ENCODE data around the gene ETFRF1. TPM values are rescaled to one million over a fixed set of nuclear protein-coding genes. Genes with fewer than 3 reads are reported as not detected.
A peak's percentile ranks its signal among the peaks of the same experiment; 100 is the strongest.

Gene ETFRF1
- total and polyA plus RNA-seq, 2 of the 8 experiments (the other 6 are each of a cell fraction or from before 2014, with no cell fraction given) = 4.3 to 7.7 TPM

DNA sequence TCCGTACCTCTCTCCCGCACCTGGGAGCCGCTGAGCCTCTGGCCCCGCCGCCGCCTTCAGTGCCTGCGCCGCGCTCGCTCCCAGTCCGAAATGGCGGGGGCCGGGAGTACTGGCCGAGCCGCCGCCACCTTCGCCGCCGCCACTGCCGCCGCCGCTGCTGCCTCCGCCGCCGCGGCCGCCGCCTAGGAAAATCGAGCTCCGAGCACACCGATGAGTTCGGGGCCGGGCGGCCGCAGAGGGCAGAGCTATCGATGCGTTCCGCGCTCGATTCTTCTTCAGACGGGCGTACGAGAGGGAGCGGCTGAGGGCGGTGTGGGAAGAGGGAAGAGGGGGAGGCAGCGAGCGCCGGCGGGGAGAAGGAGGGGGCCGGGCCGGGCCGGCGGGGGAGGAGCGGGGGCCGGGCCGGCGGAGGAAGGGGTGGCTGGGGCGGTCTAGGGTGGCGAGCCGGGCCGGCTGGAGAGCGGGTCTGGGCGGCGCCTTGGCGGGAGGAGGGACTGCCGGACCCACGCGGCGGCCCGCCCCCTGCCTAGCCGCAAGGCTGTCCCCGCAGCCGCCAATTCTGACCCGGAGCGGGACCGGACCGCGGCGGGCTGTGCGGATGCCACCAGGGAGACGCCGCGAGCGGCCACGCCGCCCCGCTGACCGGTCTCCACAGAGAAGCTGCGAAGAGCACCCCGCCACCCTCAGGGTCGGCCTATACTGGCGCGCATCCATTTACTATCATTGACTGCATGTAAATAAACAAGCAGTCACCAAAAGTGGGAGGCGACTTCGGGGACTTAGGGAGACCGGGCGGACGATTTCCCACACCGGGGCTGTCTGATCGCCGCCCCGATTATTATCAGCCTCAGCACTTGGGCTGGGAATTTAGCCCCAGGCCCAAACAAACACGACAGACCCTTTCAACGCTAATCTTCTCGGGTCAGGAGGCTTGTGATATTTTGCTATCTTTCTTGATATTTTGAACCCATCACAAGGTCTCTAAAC is 56.0 kb downstream of the ETFRF1 start, which contains the start of gene KRAS:
Gene KRAS, minus strand, starts transcription at position 186 of the 987 bp plus-strand sequence.
- peak within 1 kb of the TSS; percentile 93 for H2BK5ac ChIP-seq (ENCODE audit: low read depth, low read length)
- no peak for FAIRE-seq
- peaks cover 0 to 5% (median 4%) of the 10 kb centered on the region in 4 experiments; a peak in 4 of 7 replicates for H3K4me1 ChIP-seq (replicated peaks in 1 of 4; ENCODE audit: control insufficient read depth in 3 of 4, insufficient read depth in 4 of 4, low read length in 3 of 4)
- no peaks in the 10 kb centered on the region for H3K27me3 ChIP-seq (replicated peaks in 1 of 4; ENCODE audit: control insufficient read depth in 3 of 4, extremely low read depth in 1 of 4, insufficient read depth in 3 of 4, low read length in 3 of 4)
- H2BK12ac ChIP-seq (ENCODE audit: low read depth, low read length) = peak within 1 kb of the TSS; percentile 82; the same call in 1 of the 2 replicates
- no peak within 1 kb of the TSS for H3K14ac ChIP-seq (ENCODE audit: insufficient read length)
- peaks cover 5% of the 10 kb centered on the region; the same call in 1 of the 2 replicates for H3K23me2 ChIP-seq (ENCODE audit: low read depth, low read length)
- no peak within 1 kb of the TSS for H3K56ac ChIP-seq (replicated peaks; ENCODE audit: insufficient read length, low read depth, low read length)
- H4K20me1 ChIP-seq (replicated peaks in 1 of 2; ENCODE audit: control insufficient read depth in 1 of 2, insufficient read depth in 2 of 2, low read length in 2 of 2) = peaks cover 5 to 6% of the 10 kb centered on the region in 2 experiments
- H4K91ac ChIP-seq (replicated peaks; ENCODE audit: insufficient read length, low read length) = no peak within 1 kb of the TSS
- peak within 1 kb of the TSS; percentile 53 for H3K27ac ChIP-seq (ENCODE audit: low read depth, low read length)
- peak within 1 kb of the TSS; percentile 63 for H2AFZ ChIP-seq (ENCODE audit: low read length)
- no peaks in the 10 kb centered on the region for H3K9me3 ChIP-seq (ENCODE audit: insufficient read depth in 2 of 2, low read depth in 1 of 2, low read length in 1 of 2)
- DNase-seq (ENCODE audit: low read depth in 1 of 2, low spot score in 2 of 2) = peak; percentile 82 to 89
- peaks cover 7 to 40% of the 10 kb centered on the region in 2 experiments for H3K79me2 ChIP-seq (ENCODE audit: control insufficient read depth in 1 of 2, insufficient read depth in 2 of 2, low read length in 2 of 2)
- WGBS, 2 experiments (ENCODE audit: extremely low coverage in 1 of 2, insufficient coverage in 1 of 2, insufficient read length in 1 of 2, insufficient replicate concordance in 2 of 2, low coverage in 1 of 2, low lambda C conversion rate in 2 of 2, missing lambda C conversion rate in 1 of 2) = 0% methylated on average over 63 of the region's 105 CpGs; no CpG with 5 or more reads in 1 of the 2 experiments
- ChIA-PET CTCF (ENCODE audit: partially characterized antibody) (no interaction called here), POLR2A (ENCODE audit: partially characterized antibody) (interaction anchor here (0.9 to 1.8 kb wide), 4 partner anchors 10 to 60 kb away, joined by 3 to 12 read pairs (median 6); partner anchors contain the start of genes DNAI7 and ETFRF1)
- peaks cover 0 to 3% (median 0%) of the 10 kb centered on the region in 4 experiments; a peak in 1 of 8 replicates for H3K36me3 ChIP-seq (ENCODE audit: control insufficient read depth in 2 of 4, insufficient read depth in 4 of 4, low read length in 3 of 4)
- H3K9ac ChIP-seq (replicated peaks in 1 of 4; ENCODE audit: extremely low read depth in 1 of 4, low read depth in 3 of 4, low read length in 3 of 4) = peak within 1 kb of the TSS; percentile 66 to 95 (median 82)
- H3K4ac ChIP-seq (replicated peaks; ENCODE audit: insufficient read length, low read depth, low read length) = peak within 1 kb of the TSS; percentile 90
- H2BK15ac ChIP-seq (ENCODE audit: low read length) = no peak within 1 kb of the TSS
- H3K4me2 ChIP-seq (ENCODE audit: insufficient read depth in 1 of 2, low read depth in 2 of 2, low read length in 2 of 2) = peak within 1 kb of the TSS; percentile 79 to 80
- H3K4me3 ChIP-seq (ENCODE audit: extremely low read depth in 1 of 4, insufficient read depth in 2 of 4, low read depth in 3 of 4, low read length in 4 of 4) = peak within 1 kb of the TSS; percentile 77 to 91 (median 84)
- H4K5ac ChIP-seq (ENCODE audit: insufficient read length, low read depth, low read length) = peak within 1 kb of the TSS; percentile 78
- no peaks in the 10 kb centered on the region; the same call in 1 of the 2 replicates for H3K79me1 ChIP-seq (ENCODE audit: low read depth, low read length)
- peak within 1 kb of the TSS; percentile 85; the same call in 1 of the 2 replicates for H3K18ac ChIP-seq (ENCODE audit: extremely low read depth, low read length)
- H2BK120ac ChIP-seq (replicated peaks; ENCODE audit: low read depth, low read length) = no peak within 1 kb of the TSS
- peak within 1 kb of the TSS; percentile 84 for H4K8ac ChIP-seq (ENCODE audit: extremely low read depth, insufficient read depth, low read length)
- no peak within 1 kb of the TSS for H2BK20ac ChIP-seq (ENCODE audit: low read length)
- H3K23ac ChIP-seq (ENCODE audit: insufficient read length) = no peak within 1 kb of the TSS
- peak within 1 kb of the TSS; percentile 47 for H2AK5ac ChIP-seq (ENCODE audit: low read depth, low read length)
- TF ChIP-seq CTBP2 (IDR thresholded peaks at IDR 0.05; ENCODE audit: borderline replicate concordance, insufficient read depth, insufficient read length, low read length) (no peak), SP1 (IDR thresholded peaks at IDR 0.05; ENCODE audit: low read depth, low read length) (peak; percentile 37; the same call in 1 of the 2 replicates), EP300 (IDR thresholded peaks at IDR 0.05; ENCODE audit: borderline replicate concordance in 1 of 2, low read depth in 2 of 2, low read length in 2 of 2) (peak in 1 of 2 experiments; percentile 90; a peak in 1 of 3 replicates), EGR1 (IDR thresholded peaks at IDR 0.05; ENCODE audit: borderline replicate concordance, low read depth, low read length) (peak; percentile 67), SAP30 (IDR thresholded peaks at IDR 0.05; ENCODE audit: insufficient read depth, insufficient replicate concordance, low read length) (no peak), YY1 (IDR thresholded peaks at IDR 0.05; ENCODE audit: low read depth, low read length) (peak; percentile 67; the same call in 1 of the 2 replicates), CBX5 (IDR thresholded peaks at IDR 0.05; ENCODE audit: low read depth, low read length) (no peak), POLR2A (IDR thresholded peaks at IDR 0.05; ENCODE audit: control extremely low read depth in 1 of 2, low read depth in 2 of 2, low read length in 2 of 2) (peak; percentile 32 to 58; a peak in 2 of 3 replicates), RXRA (IDR thresholded peaks at IDR 0.05; ENCODE audit: insufficient read depth, low read depth, low read length) (0 out of 2 replicates have a peak, but pooled peaks have one; percentile 26)

Measured in H1 (cell line).